Hematopoietic multipotent progenitor cell (in vitro differentiated cells): ENCODE measurements around the gene VDR. TPM values are rescaled to one million over a fixed set of nuclear protein-coding genes. Genes with fewer than 3 reads are reported as not detected.
A peak's percentile ranks its signal among the peaks of the same experiment; 100 is the strongest.

ENCODE experiments used
- DNase-seq, 3 donors: peaks; one replicate each; pipeline ENCODE4 v3.0.0-alpha.2; 2011 to 2015; ENCODE audit warnings: low read depth in 2 of 3, low spot score in 2 of 3
- total RNA-seq: library from RNA; depleted of rRNA; stranded (reverse); fragments of >200 nt; gene quantifications from one replicate; pipeline ENCODE4 v1.2.3, GENCODE V29; 2012

Gene VDR
- total RNA-seq, 1 donor = 1.1 TPM

- DNase-seq = no peak
Measured at GRCh38 chr12:47931187-47931586, 26.4 kb upstream of the VDR start.

DNA sequence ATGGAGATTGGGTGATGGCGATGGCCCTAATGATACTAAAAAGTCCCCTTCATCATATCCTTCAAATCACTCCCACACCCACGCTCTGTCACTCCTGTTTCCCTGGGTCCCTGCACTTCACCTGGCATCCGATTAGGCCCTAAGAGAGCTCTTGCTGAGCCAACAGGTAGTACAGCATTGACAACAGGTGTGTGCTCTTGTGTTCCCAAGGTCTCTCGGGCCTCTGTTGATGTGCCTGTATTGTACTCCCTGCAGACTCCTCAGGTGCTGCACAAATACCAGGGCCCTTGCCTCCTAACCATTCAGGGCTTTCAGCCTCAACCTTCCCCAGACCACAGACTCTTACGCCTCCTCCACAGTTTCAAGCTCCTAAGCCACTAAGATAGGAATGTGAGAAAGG lies 25.8 kb upstream of the VDR start:
- DNase-seq = no peak

DNA sequence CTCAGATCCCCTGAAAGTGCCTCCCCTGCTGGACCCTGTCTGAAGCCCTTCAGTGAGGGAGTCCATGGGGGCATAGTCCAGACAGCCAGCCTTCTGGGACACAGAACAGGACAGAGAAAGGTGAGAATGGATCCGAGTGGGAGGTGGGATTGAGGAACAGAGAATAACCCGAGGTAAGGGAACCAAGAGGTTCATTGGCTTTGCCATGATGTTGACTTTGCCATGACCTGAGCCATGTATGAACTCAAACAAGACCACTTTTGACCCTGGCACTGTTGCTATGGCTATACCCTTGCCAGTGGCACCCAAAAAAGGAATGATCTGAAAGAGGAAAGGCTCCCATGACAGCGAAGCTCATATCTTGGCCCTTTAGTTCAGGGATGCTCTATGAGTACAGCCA lies 22.6 kb upstream of the VDR start:
- DNase-seq = no peak

GRCh38 chr12:47921907-47922306 lies 17.1 kb upstream of the VDR start:
- DNase-seq = no peak

GRCh38 chr12:47920913-47921312 lies 16.1 kb upstream of the VDR start:
- no peak for DNase-seq

GRCh38 chr12:47913081-47913480 lies 8.3 kb upstream of the VDR start:
- DNase-seq = no peak

- no peak for DNase-seq
Measured at GRCh38 chr12:47912556-47912955, 7.8 kb upstream of the VDR start.

GRCh38 chr12:47910981-47911380 lies 6.2 kb upstream of the VDR start:
- no peak for DNase-seq

DNA sequence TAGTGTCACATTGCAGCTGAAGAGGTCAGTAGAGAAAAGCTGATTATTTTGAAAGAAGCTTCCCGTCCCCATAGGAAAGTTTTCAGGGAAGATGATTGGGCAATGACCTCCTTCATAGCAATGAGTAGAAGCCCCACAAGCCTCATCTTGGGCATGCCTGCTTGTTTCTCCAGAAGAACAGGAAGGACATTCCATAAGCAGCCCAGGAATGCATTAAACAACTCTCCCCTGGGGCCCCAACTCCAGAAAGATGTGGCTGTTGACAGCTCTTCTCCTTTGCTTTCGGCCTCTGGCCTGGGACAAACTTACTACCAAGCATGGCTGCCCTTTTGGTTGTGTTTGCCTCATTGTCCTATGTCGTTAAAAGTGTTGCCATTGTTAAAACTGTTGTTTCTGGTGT lies 5.7 kb upstream of the VDR start:
- no peak for DNase-seq

GRCh38 chr12:47909839-47910465 lies 5.2 kb upstream of the VDR start:
- no peak for DNase-seq

- no peak for DNase-seq
Measured at GRCh38 chr12:47908738-47909137, 3.9 kb upstream of the VDR start.

GRCh38 chr12:47907851-47908454 lies 3.2 kb upstream of the VDR start:
- no peak for DNase-seq

DNA sequence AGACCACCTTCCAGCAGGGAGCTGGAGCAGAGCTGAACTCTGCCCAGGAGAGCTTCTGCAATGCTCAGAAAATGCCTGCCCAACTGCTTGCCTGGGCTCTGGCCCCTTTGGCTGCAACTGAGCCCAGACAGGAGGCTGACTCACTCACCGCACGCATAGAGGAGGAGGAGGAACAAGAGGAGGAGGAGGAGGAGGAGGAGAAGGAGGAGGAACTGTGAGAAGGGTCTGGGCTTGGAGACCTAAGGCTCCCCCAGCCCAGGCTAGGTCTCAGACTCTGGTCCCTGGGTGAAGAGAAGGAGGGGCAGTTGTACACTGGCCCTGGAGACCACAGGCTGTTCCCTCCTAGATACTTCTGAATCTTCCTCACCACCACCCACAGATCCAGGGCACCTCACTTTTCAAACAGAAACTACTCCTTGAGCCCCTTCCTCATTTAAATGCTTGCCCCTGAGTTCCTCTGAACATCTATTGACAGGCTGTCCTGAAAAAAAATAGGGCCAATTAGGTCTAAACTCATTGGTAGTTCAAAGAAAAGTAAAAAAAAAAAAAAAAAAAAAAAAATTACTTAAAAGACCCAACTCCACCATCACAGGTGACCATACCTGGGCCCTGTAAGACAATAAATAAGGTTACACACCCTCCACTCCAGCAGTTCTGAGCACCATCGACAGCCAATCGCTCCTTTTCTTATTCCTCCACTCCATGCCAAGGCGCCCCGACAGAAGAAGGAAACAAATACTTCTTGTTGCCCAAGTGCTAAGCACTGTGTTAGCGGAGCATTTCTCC lies 674 bp downstream of the VDR start:
- peak in 2 of 3 donors; percentile 67 to 79 for DNase-seq

- peak in 1 of 3 donors; percentile 57 for DNase-seq
Measured at GRCh38 chr12:47903151-47903611, 1.6 kb downstream of the VDR start.

- DNase-seq = no peak
Measured at GRCh38 chr12:47902131-47902639, 2.6 kb downstream of the VDR start.

- DNase-seq = no peak
Measured at GRCh38 chr12:47901718-47902093, 3.1 kb downstream of the VDR start.

DNA sequence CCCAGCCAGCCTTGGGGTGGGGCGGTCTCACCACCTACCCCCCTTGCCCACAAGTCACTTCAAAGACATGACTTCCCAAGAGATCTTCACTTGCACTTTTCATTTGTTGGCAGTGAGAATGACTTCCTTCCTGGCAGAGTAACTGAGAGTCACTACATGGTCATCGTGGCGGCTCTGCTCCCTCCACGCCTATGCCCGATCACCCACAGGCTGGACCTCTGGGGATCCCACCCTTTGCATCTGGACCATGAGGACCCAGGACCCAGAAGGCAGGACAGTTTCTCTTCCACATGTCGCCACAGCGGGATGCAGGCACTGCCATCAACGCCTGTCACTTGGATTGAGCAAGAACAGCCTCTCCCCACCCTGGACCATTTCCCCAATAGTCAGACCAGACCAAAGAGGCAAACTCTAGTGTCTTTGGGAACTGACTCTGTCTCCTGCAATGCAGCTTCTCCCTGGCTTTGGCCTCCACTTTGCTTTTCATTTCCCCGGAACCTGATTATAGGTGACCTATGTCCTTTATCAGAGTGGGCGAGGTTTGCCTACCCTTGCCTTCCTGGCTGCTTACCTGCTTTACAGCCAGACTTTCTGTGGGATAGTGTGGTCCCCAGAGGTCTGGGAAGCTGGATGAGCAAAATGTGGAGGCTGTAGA lies 3.6 kb downstream of the VDR start:
- no peak for DNase-seq

DNA sequence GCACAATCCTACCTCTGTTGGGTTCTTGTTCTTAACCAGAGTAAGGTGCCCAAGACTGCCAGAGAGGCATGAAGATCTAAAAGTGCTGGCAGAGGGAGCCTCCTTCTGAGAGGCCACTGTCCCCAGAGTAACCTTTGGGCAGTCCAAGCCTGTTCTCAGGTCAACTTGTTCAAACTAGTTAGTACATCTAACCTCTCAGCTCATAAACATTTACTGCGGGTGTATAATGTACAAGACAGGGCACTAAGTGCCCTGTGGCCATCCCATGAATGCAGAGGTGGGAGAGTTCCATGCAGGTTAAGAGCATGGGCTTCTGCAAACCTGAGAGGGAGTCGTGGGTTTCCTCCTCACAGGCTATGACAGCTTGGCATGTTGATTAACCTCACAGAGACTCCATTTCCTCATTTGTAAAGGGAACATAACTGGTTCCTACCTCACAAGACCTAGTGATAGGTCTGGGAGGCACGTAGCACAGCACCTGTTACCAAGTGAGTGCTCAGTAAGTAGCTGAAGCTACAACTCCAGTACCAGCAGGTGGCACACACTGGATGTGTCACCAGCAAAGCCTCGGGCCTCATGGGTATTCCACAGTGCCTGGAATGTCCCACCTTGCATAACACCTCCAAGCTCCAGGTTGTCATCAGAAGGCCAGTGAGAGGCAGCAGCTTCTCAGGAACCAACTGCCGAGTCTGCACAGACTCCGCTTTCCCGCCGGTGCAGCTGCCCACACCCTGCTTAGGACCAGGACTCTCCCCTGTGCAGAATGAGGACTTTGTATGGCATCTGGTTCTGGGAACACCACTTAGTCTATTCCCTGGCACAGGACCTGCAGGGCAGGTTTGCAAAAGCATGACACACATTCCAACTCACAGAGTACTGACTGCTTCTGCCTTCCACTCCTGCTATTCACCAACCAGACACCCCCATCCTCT lies 4.4 kb downstream of the VDR start:
- peak in 2 of 3 donors; percentile 47 to 65 for DNase-seq

GRCh38 chr12:47899466-47899865 lies 5.3 kb downstream of the VDR start:
- no peak for DNase-seq

DNA sequence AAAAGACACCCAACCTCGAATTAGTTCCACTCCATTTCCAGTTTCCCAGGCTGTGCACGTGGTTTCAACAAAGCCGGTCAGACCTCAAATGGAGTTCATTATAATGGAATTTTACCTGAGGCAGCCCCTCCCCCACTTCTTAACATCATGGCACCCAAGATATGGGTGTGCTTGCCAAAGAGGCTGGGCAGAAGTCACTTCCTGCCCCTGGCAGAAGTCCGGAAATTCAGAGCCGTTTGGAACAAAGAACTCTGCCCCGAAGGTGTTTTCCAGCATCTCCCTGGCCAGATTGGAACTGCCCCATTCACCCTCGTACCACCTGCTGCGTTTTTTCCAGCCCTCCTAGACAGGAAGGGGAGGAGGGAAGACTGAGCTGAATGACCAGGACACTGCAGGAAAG lies 8.2 kb downstream of the VDR start:
- no peak for DNase-seq
